SHP77 (cell line): ENCODE data around the gene TLR8.
"Not testable (repeated sequence)": the region's sequence is repeated elsewhere in the genome, so short reads cannot be mapped to it uniquely, and the experiment has no call there.

Source experiments
- DNase-seq, 2 experiments: peaks; one replicate each; lab custom pipeline; 2025; lab: John Stamatoyannopoulos, UW

Gene TLR8

DNA sequence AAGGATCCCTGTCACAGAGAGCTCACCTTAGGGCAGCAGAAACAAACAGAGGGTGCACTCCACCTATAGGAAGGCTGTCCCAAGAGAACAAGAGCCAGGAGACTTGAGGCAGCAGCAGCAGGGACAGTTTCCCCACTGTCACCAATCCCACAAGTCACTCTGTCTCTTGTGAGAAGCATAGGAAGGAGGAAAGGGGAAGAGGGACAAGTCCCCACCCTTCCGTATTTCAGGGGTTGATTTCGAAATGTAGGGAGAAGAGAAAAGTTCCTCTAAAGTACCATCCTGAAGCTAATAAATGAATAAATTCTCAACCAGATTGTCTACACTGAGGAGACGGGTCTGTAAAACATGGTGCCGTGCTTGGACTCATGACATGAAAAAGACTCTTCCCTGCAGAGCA is 9.5 kb upstream of the TLR8 start:
- no peak for DNase-seq

DNA sequence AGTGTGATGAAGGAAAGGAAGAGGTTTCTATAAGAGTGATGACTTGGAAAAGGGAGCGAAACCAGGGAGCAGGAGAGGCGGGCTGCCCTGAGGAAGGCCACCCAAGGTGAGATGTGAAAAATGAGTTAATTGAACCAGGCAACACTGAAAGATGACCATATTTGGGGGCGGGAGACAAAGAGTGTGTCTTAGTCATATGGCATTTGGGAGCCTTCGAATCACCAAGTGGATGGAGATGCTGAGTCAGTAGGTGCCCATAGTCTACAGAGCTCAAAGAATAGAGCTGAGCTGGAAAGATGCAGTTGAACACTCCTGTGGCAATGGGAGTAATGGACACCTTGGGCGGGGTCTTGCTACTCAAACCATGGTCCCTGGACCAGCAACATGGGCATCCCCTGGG is 8.3 kb upstream of the TLR8 start:
- no peak for DNase-seq

DNA sequence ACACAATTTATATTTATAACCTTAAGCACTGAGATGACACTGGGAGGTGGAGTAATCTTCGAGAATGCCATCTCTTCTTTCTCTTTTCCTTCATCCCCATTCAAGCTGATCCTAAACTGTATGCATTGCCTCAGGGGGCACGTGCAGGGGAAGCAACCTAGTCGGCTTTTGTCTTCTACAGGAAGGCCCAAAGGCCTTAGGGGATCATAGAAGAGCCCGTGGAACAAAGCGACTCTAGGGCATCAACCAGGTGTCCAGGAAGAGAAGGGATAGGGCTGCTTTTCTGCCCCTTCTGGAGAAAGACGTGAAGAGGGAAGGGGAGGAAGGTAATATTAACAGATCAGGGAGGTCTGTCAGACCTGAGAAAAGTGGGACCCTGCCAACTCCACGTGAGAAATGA is 6.9 kb upstream of the TLR8 start:
- DNase-seq = no peak

DNA sequence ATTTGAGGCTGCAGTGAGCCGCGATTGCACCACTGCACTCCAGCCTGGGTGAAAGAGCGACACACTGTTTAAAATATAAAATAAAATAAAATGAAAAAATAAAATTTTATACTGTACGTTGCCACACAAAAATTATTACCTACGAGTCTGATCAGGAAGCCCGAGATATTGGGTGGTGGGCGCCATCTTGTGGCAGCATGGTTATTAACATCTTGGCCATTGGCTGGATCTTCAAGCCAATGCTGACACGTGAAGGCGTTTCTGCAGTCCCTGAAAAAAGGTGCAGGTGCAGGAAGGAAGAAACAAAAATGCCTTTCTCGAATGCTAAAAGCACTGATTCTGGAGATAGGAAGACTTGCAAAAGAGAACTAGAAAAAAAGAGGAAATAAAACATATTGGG is 4.9 kb upstream of the TLR8 start:
- DNase-seq = peak; percentile 3 to 28

DNA sequence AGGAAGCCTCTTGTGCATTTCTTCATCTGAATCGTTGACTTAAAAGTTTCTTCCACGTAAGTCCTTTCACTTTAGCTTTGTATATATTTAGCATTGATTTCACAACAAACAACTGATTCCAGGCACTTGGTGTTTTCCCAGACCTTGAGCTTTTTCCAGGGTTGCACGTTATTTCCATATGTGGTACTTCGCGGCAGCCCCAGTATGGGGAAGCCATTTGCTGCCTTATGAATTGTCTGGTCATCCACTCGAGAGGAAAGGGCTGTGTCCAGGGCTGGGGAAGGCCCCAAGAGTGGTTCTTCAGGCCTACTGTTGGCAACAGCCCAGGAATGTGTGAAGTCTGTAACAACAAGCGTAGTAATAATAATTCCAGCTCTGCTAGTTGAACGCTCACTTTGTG is 2.8 kb upstream of the TLR8 start:
- no peak for DNase-seq

DNA sequence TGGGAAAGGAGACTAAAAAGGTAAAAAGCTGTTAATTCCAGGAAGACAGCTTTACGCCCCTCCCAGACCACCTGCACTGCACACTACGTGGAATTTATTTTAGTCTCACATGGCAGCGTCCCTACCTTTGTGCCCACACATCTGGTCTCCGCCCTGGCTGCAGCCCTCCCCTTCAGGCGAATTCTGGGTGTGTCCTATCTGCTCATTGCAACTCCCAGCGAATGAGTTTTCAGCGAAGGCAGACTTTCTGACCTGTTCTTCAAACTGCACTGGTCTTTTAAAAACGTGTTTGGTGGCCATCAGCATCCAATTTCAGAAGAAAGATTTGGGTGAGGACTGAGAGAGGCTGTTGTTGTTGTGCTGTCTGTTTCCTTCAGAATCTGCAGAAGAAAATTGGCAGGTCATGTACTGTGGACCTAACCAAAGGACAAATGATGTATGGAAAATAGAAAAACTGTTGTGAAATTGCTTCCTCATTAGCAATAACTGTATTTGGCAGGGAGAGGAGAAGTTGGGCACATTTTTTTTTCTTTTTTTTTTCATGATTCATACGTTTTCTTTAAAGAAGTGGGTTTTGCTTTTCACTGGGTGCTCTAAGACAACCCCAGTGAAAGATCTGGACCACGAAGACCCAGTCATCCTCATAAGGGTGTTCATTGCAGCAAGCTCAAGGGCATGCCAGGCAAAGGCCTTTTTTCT is 4.2 kb downstream of the TLR8 start:
- no peak for DNase-seq

DNA sequence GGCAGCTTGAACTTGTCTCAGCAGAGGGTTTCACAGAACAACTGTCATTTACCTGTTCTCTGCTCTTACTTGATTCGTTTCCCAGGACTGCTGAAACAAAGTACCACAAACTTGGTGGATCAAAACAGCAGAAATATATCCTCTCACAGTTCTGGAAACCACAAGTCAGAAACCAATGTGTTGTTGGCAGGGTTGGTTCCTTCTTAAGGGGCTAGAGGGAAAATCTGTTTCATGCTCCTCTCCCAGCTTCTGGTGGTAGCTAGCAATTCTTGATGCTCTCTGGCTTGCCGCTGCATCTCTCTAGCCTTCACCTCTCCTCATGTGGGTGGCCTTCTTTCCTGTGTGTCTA is 4.7 kb downstream of the TLR8 start:
- no peak for DNase-seq

DNA sequence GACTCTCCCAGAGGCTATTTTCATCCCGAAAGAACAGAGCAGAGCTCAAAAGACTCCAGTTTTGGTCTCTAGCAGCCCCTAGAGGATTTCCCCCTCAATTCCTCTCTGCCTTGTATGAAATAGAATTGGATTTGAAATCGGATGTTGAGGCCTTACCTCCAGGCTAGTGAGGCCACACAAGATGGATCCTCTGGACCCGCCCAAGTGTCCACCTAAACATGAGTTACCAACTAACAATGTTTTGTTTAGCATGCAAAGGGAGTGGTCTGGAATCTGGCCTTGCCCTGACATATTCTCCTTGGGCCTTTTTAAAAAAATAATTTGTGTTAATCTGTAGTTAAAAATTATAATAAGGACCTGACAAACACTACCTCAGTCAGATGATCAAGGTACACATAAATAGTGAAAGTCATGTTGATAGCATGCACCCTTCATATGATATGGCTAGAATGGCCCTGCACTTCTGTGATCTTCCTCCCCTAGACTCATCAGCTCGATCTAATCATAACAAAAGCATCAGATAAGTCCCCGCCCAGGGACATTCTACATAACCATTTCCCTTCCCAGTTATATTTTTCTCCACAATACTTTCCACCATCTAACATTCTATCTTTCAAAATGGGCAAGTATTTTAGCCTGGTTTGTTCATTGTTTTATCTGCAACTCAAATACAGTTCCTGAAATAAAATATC is 6.5 kb downstream of the TLR8 start:
- no peak for DNase-seq

DNA sequence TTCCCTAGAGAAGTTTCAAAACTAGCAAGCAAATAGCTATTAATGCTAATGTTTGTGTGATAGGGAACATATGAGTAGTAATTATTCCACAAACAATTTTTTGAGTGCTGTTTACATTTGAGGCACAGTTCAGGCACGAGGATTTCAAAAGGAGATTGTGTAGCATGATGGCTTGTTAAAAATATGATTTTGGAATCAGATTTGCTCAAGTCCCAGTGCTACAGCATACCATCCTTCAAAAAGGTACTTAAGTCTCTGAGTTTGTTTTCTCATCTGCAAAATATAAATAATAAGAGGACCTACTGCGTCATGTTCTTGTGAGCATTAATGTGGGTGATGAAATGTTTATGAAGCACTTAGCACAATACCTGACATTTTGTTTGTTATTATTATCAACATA is 11.3 kb downstream of the TLR8 start:
- DNase-seq = peak; percentile 3 to 19

DNA sequence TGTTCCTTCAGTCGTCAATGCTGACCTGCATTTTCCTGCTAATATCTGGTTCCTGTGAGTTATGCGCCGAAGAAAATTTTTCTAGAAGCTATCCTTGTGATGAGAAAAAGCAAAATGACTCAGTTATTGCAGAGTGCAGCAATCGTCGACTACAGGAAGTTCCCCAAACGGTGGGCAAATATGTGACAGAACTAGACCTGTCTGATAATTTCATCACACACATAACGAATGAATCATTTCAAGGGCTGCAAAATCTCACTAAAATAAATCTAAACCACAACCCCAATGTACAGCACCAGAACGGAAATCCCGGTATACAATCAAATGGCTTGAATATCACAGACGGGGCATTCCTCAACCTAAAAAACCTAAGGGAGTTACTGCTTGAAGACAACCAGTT is 12.6 kb downstream of the TLR8 start:
- DNase-seq = no peak

DNA sequence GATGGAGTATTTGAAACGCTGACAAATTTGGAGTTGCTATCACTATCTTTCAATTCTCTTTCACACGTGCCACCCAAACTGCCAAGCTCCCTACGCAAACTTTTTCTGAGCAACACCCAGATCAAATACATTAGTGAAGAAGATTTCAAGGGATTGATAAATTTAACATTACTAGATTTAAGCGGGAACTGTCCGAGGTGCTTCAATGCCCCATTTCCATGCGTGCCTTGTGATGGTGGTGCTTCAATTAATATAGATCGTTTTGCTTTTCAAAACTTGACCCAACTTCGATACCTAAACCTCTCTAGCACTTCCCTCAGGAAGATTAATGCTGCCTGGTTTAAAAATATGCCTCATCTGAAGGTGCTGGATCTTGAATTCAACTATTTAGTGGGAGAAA is 13.2 kb downstream of the TLR8 start:
- DNase-seq = no peak

DNA sequence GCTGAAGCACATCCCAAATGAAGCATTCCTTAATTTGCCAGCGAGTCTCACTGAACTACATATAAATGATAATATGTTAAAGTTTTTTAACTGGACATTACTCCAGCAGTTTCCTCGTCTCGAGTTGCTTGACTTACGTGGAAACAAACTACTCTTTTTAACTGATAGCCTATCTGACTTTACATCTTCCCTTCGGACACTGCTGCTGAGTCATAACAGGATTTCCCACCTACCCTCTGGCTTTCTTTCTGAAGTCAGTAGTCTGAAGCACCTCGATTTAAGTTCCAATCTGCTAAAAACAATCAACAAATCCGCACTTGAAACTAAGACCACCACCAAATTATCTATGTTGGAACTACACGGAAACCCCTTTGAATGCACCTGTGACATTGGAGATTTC is 14.6 kb downstream of the TLR8 start:
- no peak for DNase-seq

DNA sequence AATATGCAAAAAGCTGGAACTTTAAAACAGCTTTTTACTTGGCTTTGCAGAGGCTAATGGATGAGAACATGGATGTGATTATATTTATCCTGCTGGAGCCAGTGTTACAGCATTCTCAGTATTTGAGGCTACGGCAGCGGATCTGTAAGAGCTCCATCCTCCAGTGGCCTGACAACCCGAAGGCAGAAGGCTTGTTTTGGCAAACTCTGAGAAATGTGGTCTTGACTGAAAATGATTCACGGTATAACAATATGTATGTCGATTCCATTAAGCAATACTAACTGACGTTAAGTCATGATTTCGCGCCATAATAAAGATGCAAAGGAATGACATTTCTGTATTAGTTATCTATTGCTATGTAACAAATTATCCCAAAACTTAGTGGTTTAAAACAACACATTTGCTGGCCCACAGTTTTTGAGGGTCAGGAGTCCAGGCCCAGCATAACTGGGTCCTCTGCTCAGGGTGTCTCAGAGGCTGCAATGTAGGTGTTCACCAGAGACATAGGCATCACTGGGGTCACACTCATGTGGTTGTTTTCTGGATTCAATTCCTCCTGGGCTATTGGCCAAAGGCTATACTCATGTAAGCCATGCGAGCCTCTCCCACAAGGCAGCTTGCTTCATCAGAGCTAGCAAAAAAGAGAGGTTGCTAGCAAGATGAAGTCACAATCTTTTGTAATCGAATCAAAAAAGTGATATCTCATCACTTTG is 15.6 kb downstream of the TLR8 start:
- no peak for DNase-seq

DNA sequence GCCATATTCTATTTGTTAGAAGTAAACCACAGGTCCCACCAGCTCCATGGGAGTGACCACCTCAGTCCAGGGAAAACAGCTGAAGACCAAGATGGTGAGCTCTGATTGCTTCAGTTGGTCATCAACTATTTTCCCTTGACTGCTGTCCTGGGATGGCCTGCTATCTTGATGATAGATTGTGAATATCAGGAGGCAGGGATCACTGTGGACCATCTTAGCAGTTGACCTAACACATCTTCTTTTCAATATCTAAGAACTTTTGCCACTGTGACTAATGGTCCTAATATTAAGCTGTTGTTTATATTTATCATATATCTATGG is 16.1 kb downstream of the TLR8 start:
- no peak for DNase-seq

DNA sequence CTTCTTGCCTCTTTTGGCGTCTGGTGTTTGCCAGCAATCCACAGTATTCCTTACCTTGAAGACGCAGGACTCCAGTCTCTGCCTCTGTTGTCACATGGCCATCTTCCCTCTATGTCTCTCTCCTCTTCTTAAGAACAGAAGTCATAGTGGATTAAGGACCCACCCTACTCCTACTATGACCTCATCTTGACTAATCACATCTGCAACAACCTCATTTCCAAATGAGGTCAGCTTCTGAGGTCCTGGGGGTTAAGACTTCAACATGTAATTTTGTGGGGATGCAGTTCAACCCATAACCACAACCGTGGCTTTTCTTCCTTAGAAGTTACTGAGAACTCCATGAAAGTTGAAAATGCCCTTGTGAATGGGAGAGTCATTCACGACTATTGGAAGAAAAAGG is 23.3 kb downstream of the TLR8 start:
- no peak for DNase-seq

DNA sequence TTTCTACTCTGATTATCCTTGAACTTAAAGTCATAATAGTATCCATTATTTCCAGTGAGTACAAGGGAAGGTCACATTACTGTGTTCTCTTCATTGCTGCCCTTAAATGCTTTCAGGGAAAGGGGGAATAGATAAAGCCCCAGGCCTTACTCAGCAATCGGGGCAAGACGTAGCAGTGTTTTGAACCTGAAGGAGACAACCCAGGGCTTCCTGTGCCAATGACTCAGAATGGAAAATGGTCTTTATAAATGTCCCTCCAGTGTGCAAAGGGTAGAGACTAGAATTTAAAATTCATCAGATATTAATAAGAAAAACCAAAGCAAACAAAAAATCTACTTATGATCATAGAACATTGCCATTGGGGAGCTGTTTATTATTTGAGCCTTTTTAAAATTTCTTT is 23.7 kb downstream of the TLR8 start:
- DNase-seq = no peak

DNA sequence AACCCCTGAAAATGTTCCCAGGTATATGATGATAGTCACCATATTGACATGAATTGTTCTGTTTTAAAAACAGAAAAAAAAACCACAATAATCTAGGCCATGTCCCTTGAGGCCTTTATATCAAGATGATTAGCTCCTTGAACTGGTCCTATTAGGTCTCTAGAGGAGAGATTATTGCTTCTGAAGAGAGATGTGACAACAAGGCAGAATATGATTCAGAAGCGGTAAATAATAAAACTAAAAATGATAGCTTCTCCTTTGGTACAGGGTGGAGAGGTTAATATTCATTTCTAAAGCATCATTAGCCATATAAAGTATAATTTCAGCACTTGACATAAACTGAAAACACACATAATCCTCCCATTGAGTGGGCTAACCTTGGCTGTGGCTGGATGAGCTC is 25.8 kb downstream of the TLR8 start:
- no peak for DNase-seq

DNA sequence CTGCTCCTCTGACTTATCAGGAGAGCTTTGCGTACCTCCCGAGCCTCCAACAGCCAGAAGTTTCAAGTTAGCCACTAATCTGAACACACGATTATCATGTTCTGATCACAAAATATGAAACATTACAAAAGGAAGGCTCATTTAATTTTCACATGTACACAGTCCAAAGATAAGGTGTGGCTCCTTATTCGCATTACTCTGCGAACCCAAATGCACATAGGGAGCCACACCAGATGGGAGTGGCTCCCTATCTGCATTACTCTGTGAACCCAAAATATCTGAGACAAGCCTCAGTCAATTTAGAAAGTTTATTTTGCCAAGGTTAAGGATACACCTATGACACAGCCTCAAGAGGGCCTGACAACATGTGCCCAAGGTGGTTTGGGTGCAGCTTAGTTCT is 28.4 kb downstream of the TLR8 start:
- no peak for DNase-seq

DNA sequence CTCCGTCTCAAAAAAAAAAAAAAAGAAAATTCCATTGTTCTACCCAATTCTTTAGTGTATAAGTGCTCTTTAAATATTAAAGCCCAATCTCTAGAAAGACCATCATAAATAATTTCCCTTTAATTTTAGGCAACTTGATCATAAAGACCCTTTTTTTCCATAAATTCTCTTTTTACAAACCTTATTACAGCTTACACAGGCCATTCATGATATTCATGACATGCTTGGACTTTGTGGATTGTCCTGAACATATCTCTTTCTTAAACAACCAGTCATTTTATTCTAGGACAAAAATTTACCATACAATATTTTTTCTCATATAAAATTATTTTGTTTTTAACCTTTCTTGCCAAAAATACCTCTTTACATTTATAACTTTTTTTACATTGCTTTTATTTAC is 30.5 kb downstream of the TLR8 start:
- no peak for DNase-seq

DNA sequence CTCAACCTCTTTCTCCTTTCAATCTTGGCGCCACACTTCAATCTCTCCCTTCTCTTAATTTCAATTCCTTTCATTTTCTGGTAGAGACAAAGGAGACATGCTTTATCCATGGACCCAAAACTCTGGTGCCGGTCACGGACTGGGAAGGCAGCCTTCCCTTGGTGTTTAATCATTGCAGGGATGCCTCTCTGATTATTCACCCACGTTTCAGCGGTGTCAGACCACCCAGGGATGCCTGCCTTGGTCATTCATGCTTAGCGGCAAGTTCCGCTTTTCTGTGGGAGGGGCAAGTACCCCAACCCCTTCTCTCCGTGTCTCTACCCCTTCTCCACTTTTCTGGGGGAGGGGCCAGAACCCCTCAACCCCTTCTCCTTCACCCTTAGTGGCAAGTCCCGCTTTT is 34.1 kb downstream of the TLR8 start:
- DNase-seq = not testable (repeated sequence)

DNA sequence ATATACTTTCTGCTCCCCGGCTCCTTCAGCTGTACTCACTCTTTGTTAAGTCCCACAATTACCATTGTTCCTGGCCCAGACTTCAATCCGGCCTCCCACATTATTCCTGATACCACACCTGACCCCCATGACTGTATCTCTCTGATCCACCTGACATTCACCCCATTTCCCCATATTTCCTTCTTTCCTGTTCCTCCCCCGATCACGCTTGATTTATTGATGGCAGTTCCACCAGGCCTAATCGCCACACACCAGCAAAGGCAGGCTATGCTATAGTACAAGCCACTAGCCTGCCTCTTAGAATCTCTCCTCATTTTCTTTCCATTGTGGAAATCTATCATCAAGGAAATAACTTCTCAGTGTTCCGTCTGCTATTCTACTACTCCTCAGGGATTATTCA is 37.2 kb downstream of the TLR8 start:
- not testable (repeated sequence) for DNase-seq

DNA sequence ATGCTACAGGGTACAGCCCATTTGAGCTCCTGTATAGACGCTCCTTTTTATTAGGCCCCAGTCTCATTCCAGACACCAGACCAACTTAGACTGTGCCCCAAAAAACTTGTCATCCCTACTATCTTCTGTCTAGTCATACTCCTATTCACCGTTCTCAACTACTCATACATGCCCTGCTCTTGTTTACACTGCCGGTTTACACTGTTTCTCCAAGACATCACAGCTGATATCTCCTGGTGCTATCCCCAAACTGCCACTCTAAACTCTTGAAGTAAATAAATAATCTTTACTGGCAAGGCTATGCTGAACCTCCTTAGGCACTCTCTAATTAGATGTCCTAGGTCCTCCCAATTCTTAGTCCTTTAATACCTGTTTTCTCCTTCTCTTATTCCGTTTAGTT is 38.0 kb downstream of the TLR8 start:
- not testable (repeated sequence) for DNase-seq

DNA sequence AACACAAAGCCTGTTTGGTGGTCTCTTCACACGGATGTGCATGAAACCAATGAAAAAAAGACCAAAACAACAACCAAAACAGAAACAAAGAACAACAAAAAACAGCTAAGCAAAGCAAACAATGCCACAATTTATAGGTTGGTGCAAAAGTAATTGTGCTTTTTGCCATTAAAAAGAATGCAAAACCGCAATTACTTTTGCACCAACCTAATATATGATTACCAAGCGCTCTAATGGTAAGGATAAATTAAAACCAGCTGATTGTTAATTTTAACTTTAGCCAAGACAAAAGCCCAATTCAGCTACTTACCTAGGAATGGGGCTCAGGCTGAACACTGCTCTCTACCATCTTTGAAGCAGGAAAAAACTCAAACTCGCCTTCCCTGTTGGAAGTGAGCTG is 39.1 kb downstream of the TLR8 start:
- DNase-seq = no peak

DNA sequence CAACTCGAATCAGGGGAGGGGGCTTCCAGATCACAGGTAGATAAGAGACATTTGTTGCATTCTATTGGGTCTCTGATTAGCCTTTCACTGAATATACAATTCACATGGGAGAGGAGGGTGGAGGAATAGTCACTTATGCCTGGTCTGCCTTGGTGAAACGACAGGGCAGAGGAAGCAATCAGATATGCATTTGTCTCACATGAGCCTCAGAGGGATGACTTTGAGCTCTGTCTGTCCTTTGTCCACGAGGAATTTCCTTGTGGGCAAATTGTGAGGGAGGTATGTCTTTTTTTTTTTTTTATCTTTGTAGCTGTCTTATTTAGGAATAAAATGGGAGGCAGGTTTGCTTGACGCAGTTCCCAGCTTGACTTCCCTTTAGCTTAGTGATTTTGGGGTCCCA is 40.0 kb downstream of the TLR8 start:
- no peak for DNase-seq
